ENCODE results near the gene AGGF1. TPM values are rescaled to one million over a fixed set of nuclear protein-coding genes. Genes with fewer than 3 reads are reported as not detected.
A peak's percentile ranks its signal among the peaks of the same experiment; 100 is the strongest.
"Not testable (repeated sequence)": the region's sequence is repeated elsewhere in the genome, so short reads cannot be mapped to it uniquely, and the experiment has no call there.

Gene AGGF1
- total RNA-seq, 1 donor from 2014 or later = 12.0 TPM

- DNase-seq (ENCODE audit: extremely low spot score in 2 of 2) = no peak
Measured at GRCh38 chr5:77074745-77075144, 44.5 kb downstream of the AGGF1 start.

DNA sequence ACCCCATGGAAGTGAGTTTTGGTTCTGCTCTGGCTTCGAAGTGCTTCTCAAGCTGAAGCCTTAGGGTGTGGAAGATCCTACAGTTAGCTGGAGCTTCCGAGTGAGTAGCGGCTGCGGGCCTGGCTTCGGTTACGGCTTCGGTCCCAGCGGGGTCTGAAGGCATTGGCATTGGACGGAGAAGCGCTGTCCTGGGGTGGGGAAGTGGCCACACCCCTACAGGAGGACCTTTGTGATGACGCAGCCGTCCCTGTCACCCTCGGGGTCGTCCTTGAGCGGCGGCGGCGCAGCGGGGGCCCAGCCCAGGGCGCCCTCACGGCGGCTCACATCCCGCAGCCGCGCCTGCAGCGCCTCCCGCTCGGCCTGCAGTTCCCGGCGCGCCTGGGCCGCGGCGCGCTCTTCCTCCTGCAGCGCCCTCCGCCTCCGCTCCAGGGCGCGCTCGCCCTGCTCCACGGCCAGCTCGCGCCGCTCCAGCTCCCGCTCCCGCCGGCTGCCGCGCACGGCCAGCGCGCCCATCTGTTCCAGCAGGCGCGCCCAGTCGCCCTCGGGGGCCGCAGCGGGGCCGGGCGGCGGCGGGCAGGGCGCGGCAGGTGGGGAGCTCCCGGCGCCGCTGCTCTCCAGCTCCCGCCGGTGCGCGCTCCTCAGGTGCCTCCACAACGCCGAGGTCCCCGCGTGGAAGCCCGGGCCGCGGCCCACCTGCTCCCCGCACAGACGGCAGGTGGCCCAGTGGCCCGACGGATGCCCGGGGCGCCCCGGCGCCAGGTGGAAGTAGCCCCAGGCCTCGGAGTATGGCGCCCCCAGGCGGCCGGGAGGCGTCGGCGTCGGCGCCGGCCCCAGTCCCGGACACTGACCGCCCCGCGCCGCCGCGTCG, 47.0 kb downstream of the AGGF1 start:
- Histone ChIP-seq H3K9me3 (no peaks in the 10 kb centered on the region), H3K27me3 (no peaks in the 10 kb centered on the region), H3K36me3 (no peaks in the 10 kb centered on the region), H3K4me3 (peak overlapping the region; percentile 44 to 65), H3K27ac (peak overlapping the region; percentile 66), H3K4me1 (peaks cover 17% of the 10 kb centered on the region)
- intact Hi-C loops (cut with DNase I) = no loop called here
- no peak for DNase-seq (ENCODE audit: extremely low spot score in 2 of 2)
- TF ChIP-seq CTCF (IDR thresholded peaks at IDR 0.05) (peak; percentile 25 to 51 (median 37)), POLR2AphosphoS5 (IDR thresholded peaks at IDR 0.05; ENCODE audit: insufficient read depth in 1 of 2, low read depth in 1 of 2) (no peak)

More at GRCh38 chr5:77074745-77075144, 44.5 kb downstream of the AGGF1 start:
- Histone ChIP-seq H3K4me1 (peaks cover 17% of the 10 kb centered on the region), H3K36me3 (no peaks in the 10 kb centered on the region), H3K27me3 (no peaks in the 10 kb centered on the region), H3K4me3 (no peak overlapping the region), H3K27ac (no peak overlapping the region), H3K9me3 (no peaks in the 10 kb centered on the region)
- intact Hi-C loops (cut with DNase I) = no loop called here
- no peak for TF ChIP-seq POLR2A (IDR thresholded peaks at IDR 0.05)
- no peak for TF ChIP-seq POLR2AphosphoS5 (IDR thresholded peaks at IDR 0.05; ENCODE audit: insufficient read depth in 1 of 2, low read depth in 1 of 2)
- TF ChIP-seq CTCF (IDR thresholded peaks at IDR 0.05) = no peak

- Histone ChIP-seq H3K9me3 (no peaks in the 10 kb centered on the region), H3K27ac (peak overlapping the region; percentile 66), H3K36me3 (no peaks in the 10 kb centered on the region), H3K4me1 (peaks cover 17% of the 10 kb centered on the region), H3K4me3 (peak overlapping the region; percentile 44 to 65), H3K27me3 (no peaks in the 10 kb centered on the region)
- TF ChIP-seq CTCF (IDR thresholded peaks at IDR 0.05) = no peak
- no peak for TF ChIP-seq POLR2AphosphoS5 (IDR thresholded peaks at IDR 0.05; ENCODE audit: insufficient read depth in 1 of 2, low read depth in 1 of 2)
- no peak for TF ChIP-seq POLR2A (IDR thresholded peaks at IDR 0.05)
- no peak for DNase-seq (ENCODE audit: extremely low spot score in 2 of 2)
- intact Hi-C loops (cut with DNase I) = no loop called here
Measured at GRCh38 chr5:77077829-77078176, 47.6 kb downstream of the AGGF1 start.

- intact Hi-C loops (cut with DNase I); H3K27me3 ChIP-seq; H3K4me3 ChIP-seq; DNase-seq (ENCODE audit: extremely low spot score in 2 of 2); H3K9me3 ChIP-seq; H3K36me3 ChIP-seq; H3K27ac ChIP-seq: not testable (repeated sequence)
- H3K4me1 ChIP-seq = peaks cover 17% of the 10 kb centered on the region
Measured at GRCh38 chr5:77080479-77080878, 50.3 kb downstream of the AGGF1 start.

DNA sequence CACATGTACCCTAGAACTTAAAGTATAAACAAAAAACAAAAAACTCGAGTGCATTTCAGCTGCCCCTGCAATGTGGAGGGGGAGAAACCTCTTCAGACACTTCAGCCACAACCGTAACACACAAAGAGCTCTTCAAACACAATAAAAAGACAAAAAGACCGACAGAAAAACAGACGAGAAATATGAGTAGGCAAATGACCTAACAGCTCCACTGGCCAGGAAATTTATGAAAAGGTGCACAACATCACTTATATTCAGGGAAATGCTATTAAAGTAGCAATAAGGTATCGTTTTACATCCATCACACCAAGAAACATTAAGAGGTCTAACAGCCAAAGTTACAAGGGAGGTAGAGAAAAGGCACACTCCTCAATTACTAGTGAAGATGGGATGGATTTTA, 50.7 kb downstream of the AGGF1 start:
- TF ChIP-seq POLR2AphosphoS5 (IDR thresholded peaks at IDR 0.05; ENCODE audit: insufficient read depth in 1 of 2, low read depth in 1 of 2) = no peak
- no peak for TF ChIP-seq POLR2A (IDR thresholded peaks at IDR 0.05)
- no peak for TF ChIP-seq CTCF (IDR thresholded peaks at IDR 0.05)
- DNase-seq (ENCODE audit: extremely low spot score in 2 of 2) = no peak
- H3K36me3 ChIP-seq = no peaks in the 10 kb centered on the region
- no peaks in the 10 kb centered on the region for H3K27me3 ChIP-seq
- no peak overlapping the region for H3K4me3 ChIP-seq
- intact Hi-C loops (cut with DNase I) = no loop called here
- peaks cover 19% of the 10 kb centered on the region for H3K4me1 ChIP-seq
- H3K27ac ChIP-seq = no peak overlapping the region
- H3K9me3 ChIP-seq = no peaks in the 10 kb centered on the region

Data from vagina (tissue), 2 donors.